ENCODE measurements around the gene PP2D1. TPM values are rescaled to one million over a fixed set of nuclear protein-coding genes. Genes with fewer than 3 reads are reported as not detected.

The PP2D1 gene
- polyA plus RNA-seq, 2 of the 4 experiments (the other 2 are of a cell fraction) = not detected

- ChIA-PET POLR2A (no interaction called here), CTCF (interaction anchor here (0.7 kb wide), 1 partner anchor 37 kb away, joined by 3 read pairs; no protein-coding TSS in a partner anchor)
- no peak overlapping the region for H3K4me2 ChIP-seq
- H3K9me3 ChIP-seq = no peaks in the 10 kb centered on the region
- no peak overlapping the region for H3K4me3 ChIP-seq
- 89% methylated on average over 7 of the region's 7 CpGs for WGBS (ENCODE audit: missing lambda C conversion rate)
- H3K4me1 ChIP-seq = peaks cover 13% of the 10 kb centered on the region
- DNase-seq (ENCODE audit: low read depth in 1 of 2, low spot score in 1 of 2) (no peak), FAIRE-seq (no peak), ATAC-seq (no peak)
- TF ChIP-seq ATOH8 (CRISPR knock-in tag; IDR thresholded peaks at IDR 0.05; ENCODE audit: low read depth) = no peak
- no peak for TF ChIP-seq FOSB (CRISPR knock-in tag; IDR thresholded peaks at IDR 0.05)
- TF ChIP-seq MAX (IDR thresholded peaks at IDR 0.05) = no peak
- no peak for TF ChIP-seq NFE2L2 (conservative IDR thresholded peaks at IDR 0.05; ENCODE audit: low read length)
- no peak for TF ChIP-seq PBX3 (IDR thresholded peaks at IDR 0.05)
- no peak for TF ChIP-seq EHF (CRISPR knock-in tag; IDR thresholded peaks at IDR 0.05)
- no peak for TF ChIP-seq TP53 (CRISPR knock-in tag; IDR thresholded peaks at IDR 0.05)
- TF ChIP-seq CTCF (IDR thresholded peaks at IDR 0.05) = no peak
- TF ChIP-seq HOXB5 (CRISPR knock-in tag; IDR thresholded peaks at IDR 0.05) = no peak
- no peak for TF ChIP-seq CHD4 (IDR thresholded peaks at IDR 0.05; ENCODE audit: borderline replicate concordance)
- TF ChIP-seq SREBF2 (IDR thresholded peaks at IDR 0.05) = no peak
- TF ChIP-seq HMGXB4 (CRISPR knock-in tag; IDR thresholded peaks at IDR 0.05; ENCODE audit: borderline replicate concordance) = no peak
- no peak for TF ChIP-seq ZNF302 (CRISPR knock-in tag; IDR thresholded peaks at IDR 0.05)
- no peak overlapping the region for H3K27ac ChIP-seq
Observed at GRCh38 chr3:20047341-20047779, 35.3 kb upstream of the PP2D1 start.

- H3K4me2 ChIP-seq = no peak overlapping the region
- ChIA-PET POLR2A (no interaction called here), CTCF (interaction anchor here (0.5 kb wide), 1 partner anchor 17 kb away, joined by 3 read pairs; no protein-coding TSS in a partner anchor)
- H3K4me1 ChIP-seq = peaks cover 17% of the 10 kb centered on the region
- ATAC-seq (no peak), FAIRE-seq (no peak), DNase-seq (ENCODE audit: low read depth in 1 of 2, low spot score in 1 of 2) (no peak)
- 100% methylated on average over 1 of the region's 1 CpG for WGBS (ENCODE audit: missing lambda C conversion rate)
- no peak overlapping the region for H3K4me3 ChIP-seq
- TF ChIP-seq RNF2 (IDR thresholded peaks at IDR 0.05; ENCODE audit: borderline replicate concordance, low read depth) (no peak), TFCP2L1 (CRISPR knock-in tag; IDR thresholded peaks at IDR 0.05) (no peak), RFX5 (IDR thresholded peaks at IDR 0.05) (no peak), HDAC2 (IDR thresholded peaks at IDR 0.05) (no peak), MAFK (IDR thresholded peaks at IDR 0.05; ENCODE audit: partially characterized antibody) (peak; percentile 42), EHMT2 (IDR thresholded peaks at IDR 0.05; ENCODE audit: low read depth) (no peak), JUN (IDR thresholded peaks at IDR 0.05) (no peak)
- no peaks in the 10 kb centered on the region for H3K9me3 ChIP-seq
- H3K27ac ChIP-seq = no peak overlapping the region
Observed at GRCh38 chr3:20046556-20046955, 34.5 kb upstream of the PP2D1 start.
